Measurements from ENCODE around the gene RPSA. TPM values are rescaled to one million over a fixed set of nuclear protein-coding genes. Genes with fewer than 3 reads are reported as not detected.
"Not testable (repeated sequence)": the region's sequence is repeated elsewhere in the genome, so short reads cannot be mapped to it uniquely, and the experiment has no call there.

Gene RPSA
- polyA plus RNA-seq, 1 experiment = 3,266 TPM

DNA sequence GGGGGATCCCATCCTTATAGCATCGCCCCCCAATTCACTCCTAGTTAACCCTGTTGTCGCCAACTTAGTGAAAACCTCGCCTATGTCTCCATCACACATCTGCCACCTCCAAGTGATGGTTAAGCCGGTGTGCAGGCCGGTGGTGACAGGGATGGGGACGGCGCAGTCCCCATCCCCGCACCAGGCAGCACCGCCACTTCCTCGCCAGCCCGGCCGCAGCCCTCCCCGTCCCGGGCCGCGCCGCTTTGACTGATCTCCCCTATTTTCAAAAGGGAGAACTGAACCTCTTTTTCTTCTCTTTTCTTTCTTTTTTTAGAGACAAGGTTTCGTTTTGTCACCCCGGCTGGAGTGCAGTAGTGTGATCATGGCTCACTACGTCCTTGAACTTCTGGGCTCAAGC, 49.6 kb downstream of the RPSA start:
- CTCF ChIA-PET = interaction anchor here (6.7 kb wide), 1 partner anchor 9 kb away, joined by 46 read pairs; no protein-coding TSS in a partner anchor
- DNase-seq (ENCODE audit: low read depth, low spot score) = no peak
- Histone ChIP-seq H3K9me3 (ENCODE audit: control insufficient read depth, insufficient read depth, low read length) (no peaks in the 10 kb centered on the region), H3K4me3 (ENCODE audit: low read depth, low read length) (no peak overlapping the region), H3K27ac (ENCODE audit: low read depth, low read length) (no peak overlapping the region), H3K27me3 (ENCODE audit: control insufficient read depth, insufficient read depth, low read length) (no peaks in the 10 kb centered on the region)
- TF ChIP-seq, protein P1, sequence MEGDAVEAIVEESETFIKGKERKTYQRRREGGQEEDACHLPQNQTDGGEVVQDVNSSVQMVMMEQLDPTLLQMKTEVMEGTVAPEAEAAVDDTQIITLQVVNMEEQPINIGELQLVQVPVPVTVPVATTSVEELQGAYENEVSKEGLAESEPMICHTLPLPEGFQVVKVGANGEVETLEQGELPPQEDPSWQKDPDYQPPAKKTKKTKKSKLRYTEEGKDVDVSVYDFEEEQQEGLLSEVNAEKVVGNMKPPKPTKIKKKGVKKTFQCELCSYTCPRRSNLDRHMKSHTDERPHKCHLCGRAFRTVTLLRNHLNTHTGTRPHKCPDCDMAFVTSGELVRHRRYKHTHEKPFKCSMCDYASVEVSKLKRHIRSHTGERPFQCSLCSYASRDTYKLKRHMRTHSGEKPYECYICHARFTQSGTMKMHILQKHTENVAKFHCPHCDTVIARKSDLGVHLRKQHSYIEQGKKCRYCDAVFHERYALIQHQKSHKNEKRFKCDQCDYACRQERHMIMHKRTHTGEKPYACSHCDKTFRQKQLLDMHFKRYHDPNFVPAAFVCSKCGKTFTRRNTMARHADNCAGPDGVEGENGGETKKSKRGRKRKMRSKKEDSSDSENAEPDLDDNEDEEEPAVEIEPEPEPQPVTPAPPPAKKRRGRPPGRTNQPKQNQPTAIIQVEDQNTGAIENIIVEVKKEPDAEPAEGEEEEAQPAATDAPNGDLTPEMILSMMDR (IDR thresholded peaks at IDR 0.05; ENCODE audit: low read depth, low read length) = no peak
- POLR2A ChIA-PET = no interaction called here

DNA sequence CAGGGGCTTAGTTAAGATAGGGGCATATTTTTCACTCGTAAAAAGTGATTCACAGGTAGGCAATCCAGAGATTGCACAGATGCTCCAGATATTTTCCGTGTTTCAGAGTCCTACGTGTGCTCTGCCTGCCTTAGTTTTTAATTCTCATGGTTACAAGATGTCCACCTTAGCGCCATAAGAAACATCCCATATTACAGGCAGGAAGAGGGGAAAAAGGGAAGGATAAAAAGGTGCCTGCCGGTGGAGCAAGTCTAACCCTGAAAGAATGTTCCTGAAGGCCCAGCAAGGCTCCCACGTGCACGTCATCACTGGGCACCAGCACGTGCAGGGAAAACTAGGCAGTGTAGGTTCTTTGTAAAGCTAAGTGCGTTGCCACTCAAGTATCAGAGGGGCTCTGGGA, 50.8 kb downstream of the RPSA start:
- CTCF ChIA-PET = interaction anchor here (6.7 kb wide), 1 partner anchor 10 kb away, joined by 46 read pairs; no protein-coding TSS in a partner anchor
- Histone ChIP-seq H3K27me3 (ENCODE audit: control insufficient read depth, insufficient read depth, low read length) (no peaks in the 10 kb centered on the region), H3K27ac (ENCODE audit: low read depth, low read length) (no peak overlapping the region), H3K4me3 (ENCODE audit: low read depth, low read length) (no peak overlapping the region), H3K9me3 (ENCODE audit: control insufficient read depth, insufficient read depth, low read length) (no peaks in the 10 kb centered on the region)
- TF ChIP-seq, protein P1 (IDR thresholded peaks at IDR 0.05; ENCODE audit: low read depth, low read length) = no peak
- POLR2A ChIA-PET = no interaction called here
- no peak for DNase-seq (ENCODE audit: low read depth, low spot score)

DNA sequence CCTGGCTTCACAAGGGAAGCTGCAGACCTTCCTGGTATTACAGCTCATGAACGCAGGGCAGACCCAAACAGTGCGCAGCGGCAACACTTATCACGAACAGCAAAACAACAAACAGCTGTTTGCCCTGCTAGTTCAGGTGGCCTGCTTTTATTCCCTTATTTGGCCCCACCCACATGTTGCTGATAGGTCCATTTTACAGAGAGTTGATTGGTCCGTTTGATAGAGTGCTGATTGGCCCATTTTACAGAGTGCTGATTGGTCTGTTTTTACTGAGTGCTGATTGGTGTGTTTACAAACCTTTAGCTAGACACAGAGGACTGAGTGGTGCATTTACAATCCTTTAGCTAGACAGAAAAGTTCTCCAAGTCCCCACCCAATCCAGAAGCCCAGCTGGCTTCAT, 52.1 kb downstream of the RPSA start:
- H3K4me3 ChIP-seq (ENCODE audit: low read depth, low read length); H3K27me3 ChIP-seq (ENCODE audit: control insufficient read depth, insufficient read depth, low read length); H3K27ac ChIP-seq (ENCODE audit: low read depth, low read length); H3K9me3 ChIP-seq (ENCODE audit: control insufficient read depth, insufficient read depth, low read length); DNase-seq (ENCODE audit: low read depth, low spot score): not testable (repeated sequence)
- CTCF ChIA-PET = interaction anchor here (6.7 kb wide), 1 partner anchor 11 kb away, joined by 46 read pairs; no protein-coding TSS in a partner anchor
- POLR2A ChIA-PET = interaction anchor here (0.7 kb wide), 1 partner anchor 992 kb away, joined by 3 read pairs; no protein-coding TSS in a partner anchor

DNA sequence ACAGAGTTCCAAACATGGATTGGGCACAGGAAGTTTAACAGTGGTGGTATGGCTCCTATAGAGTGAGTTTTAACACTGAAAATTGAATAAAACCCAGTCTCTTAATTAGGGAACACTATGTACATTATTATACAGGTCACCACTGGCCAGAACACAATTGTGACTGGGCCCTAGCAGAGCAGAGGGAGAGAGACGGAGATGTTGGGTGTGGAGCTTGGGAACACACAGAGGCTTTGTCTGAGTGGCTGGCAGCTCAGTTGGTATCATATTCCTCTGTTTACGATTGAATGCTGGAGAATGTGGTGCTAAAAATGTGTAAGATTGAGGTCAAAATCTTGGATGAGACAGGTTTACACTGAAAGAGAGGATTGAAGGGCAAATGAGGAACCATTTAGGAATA, 54.2 kb downstream of the RPSA start:
- TF ChIP-seq, protein P1 (IDR thresholded peaks at IDR 0.05; ENCODE audit: low read depth, low read length) = no peak
- no peak for DNase-seq (ENCODE audit: low read depth, low spot score)
- H3K27me3 ChIP-seq (ENCODE audit: control insufficient read depth, insufficient read depth, low read length) = no peaks in the 10 kb centered on the region
- ChIA-PET POLR2A (no interaction called here), CTCF (interaction anchor here (0.6 to 6.7 kb wide), 2 partner anchors 13 to 22 kb away, joined by 3 to 46 read pairs; no protein-coding TSS in a partner anchor)
- H3K9me3 ChIP-seq (ENCODE audit: control insufficient read depth, insufficient read depth, low read length) = no peaks in the 10 kb centered on the region
- H3K27ac ChIP-seq (ENCODE audit: low read depth, low read length) = no peak overlapping the region
- H3K4me3 ChIP-seq (ENCODE audit: low read depth, low read length) = no peak overlapping the region

Small RNAs within 50 kb of the gene (small RNA-seq; reads per million reads assigned to genes)
- gene SNORA6 (ENCODE audit: insufficient read length, low read depth) = not detected
- not detected for gene SNORA62 (ENCODE audit: insufficient read length, low read depth)

Other genes with a start within 250 kb of the RPSA start
- 0.02 TPM in 1 of 2 replicates, not detected in the other for gene XIRP1, start 214.1 kb upstream of the RPSA start, polyA plus RNA-seq (2011; rRNA removed)
- not detected in 2 replicates for gene CX3CR1, start 126.7 kb upstream of the RPSA start, polyA plus RNA-seq (2011; rRNA removed)
- not detected in 2 replicates for gene CCR8, start 77.0 kb upstream of the RPSA start, polyA plus RNA-seq (2011; rRNA removed)
- 33.1 and 34.7 TPM in 2 replicates for gene SLC25A38, start 23.4 kb upstream of the RPSA start, polyA plus RNA-seq (2011; rRNA removed)
- not detected in 2 replicates for gene MOBP, start 61.0 kb downstream of the RPSA start, polyA plus RNA-seq (2011; rRNA removed)